HG03442 (cell line): ENCODE data around the gene MIGA2.
"Not testable (repeated sequence)": the region's sequence is repeated elsewhere in the genome, so short reads cannot be mapped to it uniquely, and the experiment has no call there.

Experiments
- ATAC-seq: cut with Tn5 transposase; IDR thresholded peaks from one replicate; pipeline ENCODE4 v1.9.1; 2021; ENCODE audit warnings: mild to moderate bottlenecking, moderate library complexity; ENCODE audit not compliant: unreplicated experiment

MIGA2 gene

GRCh38 chr9:129036241-129036922, at the start of gene MIGA2:
TSS of gene MIGA2 (plus strand) at chr9:129036626. CDS start at chr9:129040595, 3,969 bp downstream.
- ATAC-seq, result peak; percentile 95

- no peak for ATAC-seq
Measured at GRCh38 chr9:128986671-128987070, 49.8 kb upstream of the MIGA2 start.

GRCh38 chr9:128987805-128988204, 48.6 kb upstream of the MIGA2 start:
- ATAC-seq, result no peak

GRCh38 chr9:128992995-128993394, 43.4 kb upstream of the MIGA2 start:
- no peak for ATAC-seq

GRCh38 chr9:128995791-128996190, 40.6 kb upstream of the MIGA2 start:
- no peak for ATAC-seq

GRCh38 chr9:128998462-128998861, 38.0 kb upstream of the MIGA2 start:
- no peak for ATAC-seq

- ATAC-seq, result no peak
Measured at GRCh38 chr9:128999581-129000206, 36.7 kb upstream of the MIGA2 start.

GRCh38 chr9:129001504-129002325, 34.7 kb upstream of the MIGA2 start:
- ATAC-seq, result no peak

- ATAC-seq, result no peak
Measured at GRCh38 chr9:129002992-129003391, 33.4 kb upstream of the MIGA2 start.

- ATAC-seq, result not testable (repeated sequence)
Measured at GRCh38 chr9:129004173-129004572, 32.3 kb upstream of the MIGA2 start.

- ATAC-seq, result no peak
Measured at GRCh38 chr9:129005336-129005997, 31.0 kb upstream of the MIGA2 start.

GRCh38 chr9:129006328-129007034, 29.9 kb upstream of the MIGA2 start:
- ATAC-seq, result no peak

GRCh38 chr9:129007035-129007765, 29.2 kb upstream of the MIGA2 start:
- no peak for ATAC-seq

GRCh38 chr9:129007766-129008468, 28.5 kb upstream of the MIGA2 start:
- no peak for ATAC-seq

- no peak for ATAC-seq
Measured at GRCh38 chr9:129008469-129008965, 27.9 kb upstream of the MIGA2 start.

- no peak for ATAC-seq
Measured at GRCh38 chr9:129008986-129009583, 27.3 kb upstream of the MIGA2 start.

GRCh38 chr9:129009584-129010141, 26.8 kb upstream of the MIGA2 start:
- ATAC-seq, result no peak

GRCh38 chr9:129010267-129010975, 26.0 kb upstream of the MIGA2 start:
- no peak for ATAC-seq
